GM12878 (cell line): ENCODE data around the gene CHMP4B. TPM values are rescaled to one million over a fixed set of nuclear protein-coding genes. Genes with fewer than 3 reads are reported as not detected.

ENCODE experiments used
- ATAC-seq: fragments of 200-7000 bp; cut with Tn5 transposase; 3 replicates; pipeline ENCODE4 v1.9.1; 2020; ENCODE audit warnings: mild to moderate bottlenecking, moderate library complexity
- BruUV-seq: library from RNA; stranded (reverse); fragments of 400-500 nt; replicated peaks from 2 replicates; lab custom pipeline; 2021; lab: Mats Ljungman, UMichigan
- CTCF ChIA-PET: fragments of 300-600 bp; sonication (Branson Sonifier 250); formaldehyde crosslinking; extraction: SDS; loops from one replicate; lab custom pipeline; 2021; ENCODE audit warnings: inconsistent platforms; lab: Yijun Ruan, JAX
- POLR2A ChIA-PET: fragments of 350-600 bp; formaldehyde crosslinking; extraction: SDS; loops from one replicate; lab custom pipeline; 2021; ENCODE audit warnings: inconsistent platforms; lab: Charles Lee
- RAD21 ChIA-PET: fragments of 300-600 bp; sonication (Branson Sonifier 250); formaldehyde crosslinking; loops from one replicate; lab custom pipeline; 2023; ENCODE audit warnings: antibody characterized with exemption; ENCODE audit not compliant: unreplicated experiment; lab: Charles Lee
- SMC1A ChIA-PET: fragments of 300-600 bp; sonication (Branson Sonifier 250); formaldehyde crosslinking; loops from one replicate; lab custom pipeline; 2023; ENCODE audit not compliant: unreplicated experiment, uncharacterized antibody; lab: Charles Lee
- DNase-seq: peaks from one replicate; pipeline ENCODE4 v3.0.0-alpha.2; 2011; ENCODE audit warnings: low read depth, low spot score
- FAIRE-seq: peaks from 3 replicates; lab custom pipeline; 2011; peaks lifted over from hg19 to GRCh38; lab: Jason Lieb, UNC
- H2AFZ ChIP-seq: 2 replicates; pipeline ENCODE4 v1.6.0; 2011; ENCODE audit warnings: low read depth, low read length, control low read depth; ENCODE audit not compliant: control insufficient read depth
- H3K27ac ChIP-seq: 2 replicates; pipeline ENCODE4 v1.5.1; 2011; ENCODE audit warnings: control low read depth; ENCODE audit not compliant: control insufficient read depth, insufficient read depth
- H3K27me3 ChIP-seq, 2 experiments: replicated peaks in 1 of 2; 2 replicates each; pipeline versions ENCODE4 v1.6.0 to v1.6.1; 2011; ENCODE audit warnings: low read length in 1 of 2; ENCODE audit not compliant: control insufficient read depth in 2 of 2, insufficient read depth in 2 of 2
- H3K36me3 ChIP-seq, 2 experiments: 2 replicates each; pipeline ENCODE4 v1.5.1; 2011; ENCODE audit warnings: low read length in 1 of 2; ENCODE audit not compliant: control insufficient read depth in 2 of 2, insufficient read depth in 2 of 2
- H3K4me1 ChIP-seq: 2 replicates; pipeline ENCODE4 v1.6.1; 2011; ENCODE audit warnings: mild to moderate bottlenecking, low read length, moderate library complexity, mixed read lengths; ENCODE audit not compliant: control insufficient read depth, insufficient read depth
- H3K4me2 ChIP-seq: 2 replicates; pipeline ENCODE4 v1.6.0; 2011; ENCODE audit warnings: control low read depth; ENCODE audit not compliant: control insufficient read depth, insufficient read depth
- H3K4me3 ChIP-seq: fragments of 200-600 bp; sonication (generic); 2 replicates; pipeline ENCODE4 v1.5.1; 2016
- H3K79me2 ChIP-seq: 2 replicates; pipeline ENCODE4 v1.6.0; 2011; ENCODE audit warnings: low read length; ENCODE audit not compliant: control insufficient read depth, insufficient read depth
- H3K9ac ChIP-seq: 2 replicates; pipeline ENCODE4 v1.8.0; 2011; ENCODE audit warnings: low read length, control low read depth, mixed read lengths; ENCODE audit not compliant: control insufficient read depth, insufficient read depth
- H3K9me3 ChIP-seq: replicated peaks from 3 replicates; pipeline ENCODE4 v1.5.1; 2011; ENCODE audit warnings: mild to moderate bottlenecking, low read length; ENCODE audit not compliant: control insufficient read depth, insufficient read depth
- H4K20me1 ChIP-seq: 2 replicates; pipeline ENCODE4 v1.6.0; 2011; ENCODE audit not compliant: control insufficient read depth, insufficient read depth
- BCL11A ChIP-seq: IDR thresholded peaks from 2 replicates; pipeline ENCODE4 v1.6.1; 2011; ENCODE audit warnings: low read depth, low read length
- BHLHE40 ChIP-seq, 2 experiments: fragments of 450-650 bp in 1 of 2; IDR thresholded peaks; 2 replicates each; pipeline ENCODE4 v1.6.1; 2011 to 2017; ENCODE audit warnings: low read depth in 2 of 2, borderline replicate concordance in 1 of 2, improper control_type of control experiment in 1 of 2, low read length in 1 of 2, mild to moderate bottlenecking in 1 of 2
- CBFB ChIP-seq: IDR thresholded peaks from 2 replicates; pipeline ENCODE4 v1.6.1; 2016; ENCODE audit warnings: antibody characterized with exemption, low read depth
- FOS ChIP-seq: IDR thresholded peaks from 3 replicates; pipeline ENCODE4 v1.6.1; 2011; ENCODE audit warnings: borderline replicate concordance; ENCODE audit not compliant: insufficient read length; ENCODE audit errors: extremely low read depth
- IKZF2 ChIP-seq, 2 experiments: fragments of 450-650 bp; IDR thresholded peaks; 2 replicates each; pipeline ENCODE4 v1.6.1; 2017; ENCODE audit warnings: mild to moderate bottlenecking in 2 of 2, moderate library complexity in 2 of 2
- KLF5 ChIP-seq: fragments of 450-650 bp; IDR thresholded peaks from 2 replicates; pipeline ENCODE4 v1.6.1; 2014; ENCODE audit warnings: mild to moderate bottlenecking; ENCODE audit not compliant: partially characterized antibody
- MTA2 ChIP-seq: fragments of 450-650 bp; IDR thresholded peaks from 2 replicates; pipeline ENCODE4 v1.6.1; 2016; ENCODE audit warnings: low read depth, mild to moderate bottlenecking, moderate library complexity
- NR2C1 ChIP-seq: fragments of 450-650 bp; IDR thresholded peaks from 2 replicates; pipeline ENCODE4 v1.6.1; 2017; ENCODE audit warnings: antibody characterized with exemption, mild to moderate bottlenecking, moderate library complexity
- RELB ChIP-seq: fragments of 450-650 bp; IDR thresholded peaks from 2 replicates; pipeline ENCODE4 v1.6.1; 2017; ENCODE audit warnings: low read depth, mild to moderate bottlenecking, moderate library complexity
- SMAD1 ChIP-seq: fragments of 450-650 bp; IDR thresholded peaks from 2 replicates; pipeline ENCODE4 v1.6.1; 2018; ENCODE audit warnings: mild to moderate bottlenecking, low read depth; ENCODE audit not compliant: partially characterized antibody
- SP1 ChIP-seq: IDR thresholded peaks from one replicate; pipeline ENCODE4 v1.6.1; 2011; ENCODE audit warnings: low read depth, low read length
- TCF7 ChIP-seq: IDR thresholded peaks from 2 replicates; pipeline ENCODE4 v1.6.1; 2014; ENCODE audit warnings: antibody characterized with exemption, borderline replicate concordance
- YY1 ChIP-seq: IDR thresholded peaks from 2 replicates; pipeline ENCODE4 v1.6.1; 2011; ENCODE audit warnings: low read depth, mild to moderate bottlenecking, low read length
- ZNF24 ChIP-seq: fragments of 450-650 bp; IDR thresholded peaks from 2 replicates; pipeline ENCODE4 v1.6.1; 2017; ENCODE audit warnings: antibody characterized with exemption, mild to moderate bottlenecking
- WGBS: methylation state at CpG from one replicate; pipeline ENCODE4 v1.1.6; 2016; ENCODE audit warnings: low lambda C conversion rate; ENCODE audit not compliant: insufficient replicate concordance, insufficient coverage; ENCODE audit errors: missing lambda C conversion rate; 5-methylcytosine and 5-hydroxymethylcytosine counted together
- in situ Hi-C: fragments of 300-500 bp; cut with MboI; formaldehyde crosslinking; loops from 9 replicates; pipeline ENCODE4 v1.14.3; 2018; ENCODE audit warnings: mixed read lengths
- intact Hi-C: fragments of 100-400 bp; cut with micrococcal nuclease; formaldehyde crosslinking; loops from one replicate; pipeline ENCODE4 v1.14.2; 2022; ENCODE audit not compliant: unreplicated experiment
- polyA plus RNA-seq, 11 experiments: library from polyadenylated mRNA; depleted of rRNA in 4 of 11; unstranded in 6 of 11; stranded (reverse) in 5 of 11; fragments of >200 nt; fragmentation: Nextera tagmentation in 4 of 11; fragmentation: Illumina TruSeq in 1 of 11; extraction: Ambion mirVana in 4 of 11; extraction: Trizol in 1 of 11; gene quantifications; 1 replicate in 1 of 11; 2 replicates in 10 of 11; pipeline versions ENCODE4 v1.2.1 to v1.2.3, GENCODE V29; 2011 to 2016; ENCODE audit warnings: inconsistent platforms in 2 of 11, missing spikeins in 2 of 11, low read depth in 1 of 11
- total RNA-seq, 4 experiments: library from RNA; depleted of rRNA in 3 of 4; stranded (reverse); fragments of >200 nt in 3 of 4; fragmentation: Illumina TruSeq in 1 of 4; extraction: Trizol in 1 of 4; gene quantifications; 2 replicates each; pipeline versions ENCODE4 v1.2.1 to v1.2.3, GENCODE V29; 2013 to 2021

CHMP4B gene
- total and polyA plus RNA-seq, 10 of the 15 experiments (the other 5 are each of a cell fraction or from before 2014, with no cell fraction given) = 4.2 to 118 (median 49.6) TPM

GRCh38 chr20:33839591-33839990, 28.4 kb downstream of the CHMP4B start:
- Histone ChIP-seq H4K20me1 (0 out of 2 replicates have a peak, but pooled peaks cover 3% of the 10 kb centered on the region), H3K79me2 (peaks cover 72% of the 10 kb centered on the region), H3K9ac (no peak overlapping the region), H3K4me1 (peaks cover 29% of the 10 kb centered on the region), H3K36me3 (peaks cover 1 to 5% of the 10 kb centered on the region in 2 experiments; a peak in 2 of 4 replicates), H3K27me3 (no peaks in the 10 kb centered on the region), H3K4me3 (no peak overlapping the region), H2AFZ (no peak overlapping the region), H3K27ac (no peak overlapping the region), H3K9me3 (no peaks in the 10 kb centered on the region; the same call in 2 of the 3 replicates), H3K4me2 (no peak overlapping the region)
- intact Hi-C loops (no loop called here), in situ Hi-C loops (no loop called here)
- SMC1A ChIA-PET = interaction anchor here (0.8 to 1.3 kb wide), 2 partner anchors 9 to 101 kb away, joined by 3 to 4 read pairs; no protein-coding TSS in a partner anchor
- ATAC-seq = no peak
- CTCF ChIA-PET = interaction anchor here (1.1 to 1.4 kb wide), 2 partner anchors 13 to 290 kb away, joined by 3 to 4 read pairs; no protein-coding TSS in a partner anchor
- DNase-seq = no peak
- TF ChIP-seq NR2C1 = no peak
- TF ChIP-seq SP1 = no peak
- TF ChIP-seq BCL11A = no peak
- TF ChIP-seq IKZF2 (IDR thresholded peaks at IDR 0.05) = no peak
- TF ChIP-seq YY1 = no peak
- no peak for TF ChIP-seq KLF5
- no peak for TF ChIP-seq TCF7
- no peak for TF ChIP-seq CBFB
- TF ChIP-seq MTA2 = no peak
- TF ChIP-seq SMAD1 = no peak
- no peak for TF ChIP-seq ZNF24
- TF ChIP-seq RELB = no peak
- TF ChIP-seq BHLHE40 (IDR thresholded peaks at IDR 0.05; ENCODE audit: borderline replicate concordance in 1 of 2, low read depth in 2 of 2, low read length in 1 of 2) = no peak
- TF ChIP-seq FOS = no peak
- WGBS = 97% methylated on average over 3 of the region's 3 CpGs
- no TSS peak for BruUV-seq
- RAD21 ChIA-PET = interaction anchor here (1.0 kb wide), 1 partner anchor 46 kb away, joined by 3 read pairs; no protein-coding TSS in a partner anchor
- FAIRE-seq = no peak
- POLR2A ChIA-PET = interaction anchor here (0.6 to 2.0 kb wide), 2 partner anchors 27 to 108 kb away, joined by 4 to 5 read pairs; partner anchors contain the start of gene ZNF341
